ENCODE measurements around the gene CYP4A11.
"Not testable (repeated sequence)": the region's sequence is repeated elsewhere in the genome, so short reads cannot be mapped to it uniquely, and the experiment has no call there.

The CYP4A11 gene

DNA sequence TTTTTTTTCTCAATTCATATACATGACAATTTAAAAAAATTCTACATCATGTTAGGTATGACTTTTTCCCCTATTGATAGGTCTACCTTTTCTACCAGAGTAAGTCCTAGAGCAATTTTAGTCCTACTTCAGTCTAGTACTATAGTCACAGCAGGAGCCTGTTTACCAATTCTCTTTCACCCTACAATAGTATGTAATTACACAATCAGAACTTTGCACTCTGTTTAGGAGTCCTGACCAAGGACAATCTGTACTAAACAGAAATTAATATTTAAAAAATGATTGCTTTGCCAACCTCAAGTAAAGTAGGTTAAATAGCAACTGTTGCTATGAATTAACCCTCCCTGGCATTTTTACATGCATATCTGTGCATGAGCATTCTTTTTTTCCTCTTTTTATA, 810 bp upstream of the CYP4A11 start:
- H3K4me1 ChIP-seq (ENCODE audit: control insufficient read depth in 1 of 2, insufficient read depth in 1 of 2, low read depth in 1 of 2, low read length in 1 of 2) = peaks cover 0 to 3% of the 10 kb centered on the region in 2 experiments
- no peaks in the 10 kb centered on the region for H3K36me3 ChIP-seq
- no peaks in the 10 kb centered on the region for H3K9me3 ChIP-seq
- no peak overlapping the region for H3K4me3 ChIP-seq (ENCODE audit: low read depth in 1 of 2, low read length in 1 of 2)
- TF ChIP-seq, protein P1, sequence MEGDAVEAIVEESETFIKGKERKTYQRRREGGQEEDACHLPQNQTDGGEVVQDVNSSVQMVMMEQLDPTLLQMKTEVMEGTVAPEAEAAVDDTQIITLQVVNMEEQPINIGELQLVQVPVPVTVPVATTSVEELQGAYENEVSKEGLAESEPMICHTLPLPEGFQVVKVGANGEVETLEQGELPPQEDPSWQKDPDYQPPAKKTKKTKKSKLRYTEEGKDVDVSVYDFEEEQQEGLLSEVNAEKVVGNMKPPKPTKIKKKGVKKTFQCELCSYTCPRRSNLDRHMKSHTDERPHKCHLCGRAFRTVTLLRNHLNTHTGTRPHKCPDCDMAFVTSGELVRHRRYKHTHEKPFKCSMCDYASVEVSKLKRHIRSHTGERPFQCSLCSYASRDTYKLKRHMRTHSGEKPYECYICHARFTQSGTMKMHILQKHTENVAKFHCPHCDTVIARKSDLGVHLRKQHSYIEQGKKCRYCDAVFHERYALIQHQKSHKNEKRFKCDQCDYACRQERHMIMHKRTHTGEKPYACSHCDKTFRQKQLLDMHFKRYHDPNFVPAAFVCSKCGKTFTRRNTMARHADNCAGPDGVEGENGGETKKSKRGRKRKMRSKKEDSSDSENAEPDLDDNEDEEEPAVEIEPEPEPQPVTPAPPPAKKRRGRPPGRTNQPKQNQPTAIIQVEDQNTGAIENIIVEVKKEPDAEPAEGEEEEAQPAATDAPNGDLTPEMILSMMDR (IDR thresholded peaks at IDR 0.05) = no peak
- H3K27me3 ChIP-seq = peaks cover 13% of the 10 kb centered on the region
- H3K27ac ChIP-seq = no peak overlapping the region

DNA sequence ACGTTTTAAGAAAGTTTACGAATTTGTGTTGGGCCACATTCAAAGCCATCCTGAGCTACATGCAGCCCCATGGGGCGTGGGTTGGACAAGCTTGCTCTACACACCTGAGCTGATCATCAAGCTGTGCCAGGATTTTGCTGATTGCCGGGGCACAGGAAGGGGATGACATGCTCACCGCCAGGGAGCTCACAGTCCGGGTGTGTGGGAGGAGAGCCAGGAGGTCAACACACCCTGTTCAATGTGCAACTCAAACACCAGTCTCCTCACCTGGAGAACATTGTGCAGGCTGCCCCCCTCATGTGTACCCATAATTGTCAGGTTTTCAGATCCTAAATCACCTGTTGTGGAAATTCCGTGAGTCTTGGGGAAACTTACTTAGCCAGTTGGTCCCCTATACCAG, 969 bp downstream of the CYP4A11 start:
- no peak overlapping the region for H3K4me3 ChIP-seq (ENCODE audit: low read depth in 1 of 2, low read length in 1 of 2)
- H3K36me3 ChIP-seq = no peaks in the 10 kb centered on the region
- H3K4me1 ChIP-seq (ENCODE audit: control insufficient read depth in 1 of 2, insufficient read depth in 1 of 2, low read depth in 1 of 2, low read length in 1 of 2) = no peaks in the 10 kb centered on the region
- H3K27ac ChIP-seq = no peak overlapping the region
- H3K9me3 ChIP-seq = no peaks in the 10 kb centered on the region
- H3K27me3 ChIP-seq = peaks cover 13% of the 10 kb centered on the region
- TF ChIP-seq, protein P1 (IDR thresholded peaks at IDR 0.05) = no peak

DNA sequence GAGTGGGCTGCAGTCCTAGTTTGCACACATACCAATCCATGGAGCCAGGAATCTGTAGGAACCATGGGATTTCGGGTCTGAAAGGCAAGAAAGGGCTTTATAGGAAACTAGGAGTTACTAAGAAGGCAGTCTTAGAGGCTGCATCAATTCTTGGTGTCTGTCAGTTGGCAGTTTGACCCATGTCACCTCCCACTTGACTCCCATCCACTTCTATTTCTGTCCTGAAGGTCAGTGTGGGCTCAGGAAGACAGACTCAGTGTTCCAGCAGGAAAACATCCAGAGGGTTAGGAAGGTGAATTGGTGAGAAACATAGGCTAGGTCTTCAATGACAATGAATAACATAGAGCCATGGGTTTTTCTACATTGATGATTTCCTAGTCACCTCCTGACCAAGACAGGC, 4.0 kb downstream of the CYP4A11 start:
- H3K9me3 ChIP-seq = no peaks in the 10 kb centered on the region
- no peak overlapping the region for H3K4me3 ChIP-seq (ENCODE audit: low read depth in 1 of 2, low read length in 1 of 2)
- H3K36me3 ChIP-seq = no peaks in the 10 kb centered on the region
- H3K27ac ChIP-seq = no peak overlapping the region
- TF ChIP-seq, protein P1 (IDR thresholded peaks at IDR 0.05) = no peak
- no peaks in the 10 kb centered on the region for H3K4me1 ChIP-seq (ENCODE audit: control insufficient read depth in 1 of 2, insufficient read depth in 1 of 2, low read depth in 1 of 2, low read length in 1 of 2)
- peaks cover 13% of the 10 kb centered on the region for H3K27me3 ChIP-seq

DNA sequence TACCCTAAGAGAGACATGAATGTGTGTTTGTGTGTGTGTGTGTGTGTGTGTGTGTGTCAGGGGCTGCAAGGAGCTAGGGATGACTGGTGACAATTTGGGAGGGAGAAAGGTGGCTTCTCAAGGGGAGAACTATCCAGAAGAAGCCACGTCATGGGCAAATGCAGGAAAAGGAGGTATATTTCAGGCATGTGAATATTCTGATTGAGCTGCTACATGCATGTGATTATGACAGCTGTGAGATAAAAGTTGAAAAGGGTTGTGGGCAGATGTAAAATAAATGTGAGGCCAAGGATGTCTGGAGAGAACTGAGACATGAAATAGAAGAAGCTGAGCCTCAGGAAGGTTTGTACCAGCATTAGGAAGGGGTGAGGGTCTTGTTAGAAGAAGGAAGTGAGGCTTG, 4.5 kb downstream of the CYP4A11 start:
- Histone ChIP-seq H3K27me3 (peaks cover 13% of the 10 kb centered on the region), H3K9me3 (no peaks in the 10 kb centered on the region), H3K4me3 (ENCODE audit: low read depth in 1 of 2, low read length in 1 of 2) (no peak overlapping the region)

DNA sequence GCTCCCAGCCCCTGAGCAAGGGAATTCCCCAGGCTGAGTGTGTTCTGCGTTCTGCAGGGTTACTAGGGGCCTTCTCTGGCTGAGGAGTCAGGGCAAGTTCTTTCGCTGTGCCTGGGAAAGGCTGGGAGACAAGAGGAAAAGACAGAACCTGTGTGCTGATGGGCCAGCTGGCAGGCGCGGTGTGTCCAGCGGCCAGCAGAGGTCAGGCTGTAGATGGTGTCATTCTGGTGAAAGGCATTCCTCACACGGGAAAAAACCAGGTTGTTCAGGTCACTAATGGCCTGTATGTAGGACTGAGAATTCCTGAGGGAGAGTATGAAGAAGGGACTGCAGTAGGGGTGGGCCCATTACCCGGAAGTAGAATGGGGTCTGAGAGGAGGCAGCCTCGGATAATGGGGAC, 6.4 kb downstream of the CYP4A11 start:
- not testable (repeated sequence) for H3K4me1 ChIP-seq (ENCODE audit: control insufficient read depth in 1 of 2, insufficient read depth in 1 of 2, low read depth in 1 of 2, low read length in 1 of 2); H3K4me3 ChIP-seq (ENCODE audit: low read depth in 1 of 2, low read length in 1 of 2); H3K36me3 ChIP-seq; H3K27ac ChIP-seq; H3K9me3 ChIP-seq; H3K27me3 ChIP-seq

More for the DNA sequence above, 4.5 kb downstream of the CYP4A11 start:
- Histone ChIP-seq H3K36me3 (no peaks in the 10 kb centered on the region), H3K27ac (no peak overlapping the region), H3K4me1 (ENCODE audit: control insufficient read depth in 1 of 2, insufficient read depth in 1 of 2, low read depth in 1 of 2, low read length in 1 of 2) (no peaks in the 10 kb centered on the region)
- TF ChIP-seq, protein P1 (IDR thresholded peaks at IDR 0.05) = no peak

DNA sequence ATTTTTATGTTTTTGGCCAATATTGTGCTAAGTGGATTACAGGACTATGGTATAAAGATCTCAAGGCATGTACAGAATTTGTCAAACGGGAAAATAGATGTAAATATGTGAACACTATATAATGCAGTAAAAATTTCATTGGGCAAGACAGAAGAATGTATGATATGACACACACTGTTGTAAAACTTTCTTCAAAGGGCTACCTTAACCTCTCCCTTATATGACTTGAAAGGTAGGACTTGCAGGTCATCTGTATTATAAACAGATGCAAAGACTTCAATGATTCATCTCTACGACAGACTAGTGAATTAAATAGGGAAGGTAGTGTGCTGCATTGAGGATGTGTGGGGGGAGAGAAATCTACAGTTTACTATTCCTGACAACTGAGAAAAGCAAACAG, 9.3 kb downstream of the CYP4A11 start:
- H3K9me3 ChIP-seq; H3K4me3 ChIP-seq (ENCODE audit: low read depth in 1 of 2, low read length in 1 of 2); H3K36me3 ChIP-seq; H3K4me1 ChIP-seq (ENCODE audit: control insufficient read depth in 1 of 2, insufficient read depth in 1 of 2, low read depth in 1 of 2, low read length in 1 of 2); H3K27ac ChIP-seq; H3K27me3 ChIP-seq: not testable (repeated sequence)

DNA sequence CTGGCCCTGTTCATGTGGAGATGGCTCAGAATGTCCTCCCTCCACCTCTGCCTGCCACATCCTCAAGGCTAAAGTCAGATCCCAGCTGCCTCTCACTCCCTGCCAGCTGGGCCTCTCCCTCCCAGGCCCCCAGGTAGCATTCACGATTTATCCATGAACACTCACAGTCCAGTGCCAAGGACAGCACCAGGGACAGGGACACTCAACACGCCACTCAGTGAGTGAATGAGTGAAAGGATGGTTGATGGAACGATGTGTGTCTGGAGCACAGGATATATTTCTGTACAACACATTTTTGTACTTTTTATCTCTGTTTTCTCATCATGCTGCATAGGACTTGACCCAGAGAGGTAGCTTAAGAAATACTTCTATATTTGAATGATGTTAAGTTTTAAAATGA, 10.1 kb downstream of the CYP4A11 start:
- Histone ChIP-seq H3K27ac (no peak overlapping the region), H3K4me1 (ENCODE audit: control insufficient read depth in 1 of 2, insufficient read depth in 1 of 2, low read depth in 1 of 2, low read length in 1 of 2) (no peaks in the 10 kb centered on the region), H3K9me3 (no peaks in the 10 kb centered on the region), H3K27me3 (peaks cover 7% of the 10 kb centered on the region), H3K4me3 (ENCODE audit: low read depth in 1 of 2, low read length in 1 of 2) (no peak overlapping the region), H3K36me3 (no peaks in the 10 kb centered on the region)
- TF ChIP-seq, protein P1 (IDR thresholded peaks at IDR 0.05) = no peak

Measured in neutrophil (primary cell).